ENCODE measurements around the gene ROBO1. TPM values are rescaled to one million over a fixed set of nuclear protein-coding genes. Genes with fewer than 3 reads are reported as not detected.

Gene ROBO1
- polyA plus RNA-seq, 4 donors, result 98.5 to 142 (median 110) TPM

- DNase-seq (ENCODE audit: low read depth in 4 of 4, low spot score in 3 of 4), result no peak
These were observed 735.0 kb downstream of the ROBO1 start for GRCh38 chr3:79032686-79033318.

GRCh38 chr3:79030157-79030556 lies 737.6 kb downstream of the ROBO1 start:
- no peak for DNase-seq (ENCODE audit: low read depth in 4 of 4, low spot score in 3 of 4)

GRCh38 chr3:79028916-79029315 lies 738.9 kb downstream of the ROBO1 start:
- no peak for DNase-seq (ENCODE audit: low read depth in 4 of 4, low spot score in 3 of 4)

GRCh38 chr3:79027593-79027992 lies 740.2 kb downstream of the ROBO1 start:
- DNase-seq (ENCODE audit: low read depth in 4 of 4, low spot score in 3 of 4), result no peak

GRCh38 chr3:79019924-79020173 lies 747.9 kb downstream of the ROBO1 start:
- no peak for DNase-seq (ENCODE audit: low read depth in 4 of 4, low spot score in 3 of 4)

- peak; percentile 78 to 86 (median 82) for DNase-seq (ENCODE audit: low read depth in 4 of 4, low spot score in 3 of 4)
These were observed 748.5 kb downstream of the ROBO1 start for GRCh38 chr3:79019137-79019923.

GRCh38 chr3:79018671-79019136 lies 749.1 kb downstream of the ROBO1 start:
- DNase-seq (ENCODE audit: low read depth in 4 of 4, low spot score in 3 of 4), result no peak

- DNase-seq (ENCODE audit: low read depth in 4 of 4, low spot score in 3 of 4), result no peak
These were observed 749.5 kb downstream of the ROBO1 start for GRCh38 chr3:79018265-79018664.

GRCh38 chr3:79016587-79017376 lies 751.0 kb downstream of the ROBO1 start:
- no peak for DNase-seq (ENCODE audit: low read depth in 4 of 4, low spot score in 3 of 4)

- DNase-seq (ENCODE audit: low read depth in 4 of 4, low spot score in 3 of 4), result no peak
These were observed 751.9 kb downstream of the ROBO1 start for GRCh38 chr3:79015854-79016253.

GRCh38 chr3:79012946-79013362 lies 754.8 kb downstream of the ROBO1 start:
- no peak for DNase-seq (ENCODE audit: low read depth in 4 of 4, low spot score in 3 of 4)

GRCh38 chr3:79012530-79012913 lies 755.3 kb downstream of the ROBO1 start:
- no peak for DNase-seq (ENCODE audit: low read depth in 4 of 4, low spot score in 3 of 4)

- DNase-seq (ENCODE audit: low read depth in 4 of 4, low spot score in 3 of 4), result no peak
These were observed 755.8 kb downstream of the ROBO1 start for GRCh38 chr3:79011821-79012529.

GRCh38 chr3:79009861-79010260 lies 757.9 kb downstream of the ROBO1 start:
- DNase-seq (ENCODE audit: low read depth in 4 of 4, low spot score in 3 of 4), result no peak

- no peak for DNase-seq (ENCODE audit: low read depth in 4 of 4, low spot score in 3 of 4)
These were observed 761.7 kb downstream of the ROBO1 start for GRCh38 chr3:79006077-79006476.

GRCh38 chr3:79005084-79005483 lies 762.7 kb downstream of the ROBO1 start:
- DNase-seq (ENCODE audit: low read depth in 4 of 4, low spot score in 3 of 4), result no peak

- DNase-seq (ENCODE audit: low read depth in 4 of 4, low spot score in 3 of 4), result no peak
These were observed 763.8 kb downstream of the ROBO1 start for GRCh38 chr3:79003994-79004393.

GRCh38 chr3:79002465-79003372 lies 765.1 kb downstream of the ROBO1 start:
- DNase-seq (ENCODE audit: low read depth in 4 of 4, low spot score in 3 of 4), result no peak

- DNase-seq (ENCODE audit: low read depth in 4 of 4, low spot score in 3 of 4), result no peak
These were observed 766.5 kb downstream of the ROBO1 start for GRCh38 chr3:79001255-79001654.

- DNase-seq (ENCODE audit: low read depth in 4 of 4, low spot score in 3 of 4), result no peak
These were observed 768.7 kb downstream of the ROBO1 start for GRCh38 chr3:78999139-78999538.
